Osteoblast (primary cell): ENCODE data around the gene IER2. TPM values are rescaled to one million over a fixed set of nuclear protein-coding genes. Genes with fewer than 3 reads are reported as not detected.

ENCODE experiments used
- DNase-seq: peaks from one replicate; pipeline ENCODE4 v3.0.0; 2011; ENCODE audit warnings: low spot score, mixed read lengths; ENCODE audit not compliant: insufficient read length; ENCODE audit errors: missing footprints
- H2AFZ ChIP-seq: 2 replicates; pipeline ENCODE4 v1.6.0; 2011; ENCODE audit warnings: mild to moderate bottlenecking, low read length
- H3K27ac ChIP-seq: 2 replicates; pipeline ENCODE4 v1.5.1; 2011; ENCODE audit warnings: mild to moderate bottlenecking, low read depth, low read length, moderate library complexity
- H3K27me3 ChIP-seq: 2 replicates; pipeline ENCODE4 v1.6.0; 2012; ENCODE audit warnings: mild to moderate bottlenecking, control low read depth, inconsistent platforms, low read length, moderate library complexity; ENCODE audit not compliant: insufficient read depth
- H3K36me3 ChIP-seq: 2 replicates; pipeline ENCODE4 v1.5.1; 2011; ENCODE audit warnings: mild to moderate bottlenecking, low read length, control low read depth, moderate library complexity; ENCODE audit not compliant: insufficient read depth
- H3K4me1 ChIP-seq: 2 replicates; pipeline ENCODE4 v1.5.1; 2011; ENCODE audit warnings: mild to moderate bottlenecking, low read length, control low read depth, moderate library complexity; ENCODE audit not compliant: insufficient read depth
- H3K4me2 ChIP-seq: 2 replicates; pipeline ENCODE4 v1.6.0; 2011; ENCODE audit warnings: mild to moderate bottlenecking, low read length; ENCODE audit not compliant: insufficient read depth
- H3K4me3 ChIP-seq: fragments of 200-600 bp; sonication (generic); 3 replicates; pipeline ENCODE4 v1.5.1; 2012; ENCODE audit warnings: mild to moderate bottlenecking, low read length, inconsistent platforms; ENCODE audit not compliant: insufficient read depth
- H3K79me2 ChIP-seq: 2 replicates; pipeline ENCODE4 v1.6.0; 2012; ENCODE audit warnings: mild to moderate bottlenecking, low read length, control low read depth, inconsistent platforms; ENCODE audit not compliant: insufficient read depth
- H3K9me3 ChIP-seq: 2 replicates; pipeline ENCODE4 v1.5.1; 2011; ENCODE audit warnings: low read depth, low read length, control low read depth
- H4K20me1 ChIP-seq: 2 replicates; pipeline ENCODE4 v1.6.0; 2012; ENCODE audit warnings: mild to moderate bottlenecking, low read length, control low read depth; ENCODE audit not compliant: insufficient read depth
- CTCF ChIP-seq: IDR thresholded peaks from 2 replicates; pipeline ENCODE4 v1.5.1; 2011; ENCODE audit warnings: mild to moderate bottlenecking, low read depth, low read length, moderate library complexity; ENCODE audit errors: extremely low read depth
- total RNA-seq: library from RNA; depleted of rRNA; stranded (reverse); fragments of >200 nt; gene quantifications from 2 replicates; pipeline ENCODE4 v1.2.3, GENCODE V29; 2012

Gene IER2
- total RNA-seq, 1 donor: 14.8 TPM

- Histone ChIP-seq H3K9me3 (no peaks in the 10 kb centered on the region), H3K4me1 (peaks cover 10% of the 10 kb centered on the region), H3K4me3 (no peak overlapping the region), H3K27ac (no peak overlapping the region), H3K36me3 (peaks cover 13% of the 10 kb centered on the region), H3K4me2 (no peak overlapping the region), H4K20me1 (peaks cover 4% of the 10 kb centered on the region), H3K27me3 (no peaks in the 10 kb centered on the region), H2AFZ (no peak overlapping the region), H3K79me2 (no peaks in the 10 kb centered on the region)
- no peak for TF ChIP-seq CTCF
- DNase-seq: no peak
Observed at GRCh38 chr19:13104848-13105711, 45.1 kb upstream of the IER2 start.

DNA sequence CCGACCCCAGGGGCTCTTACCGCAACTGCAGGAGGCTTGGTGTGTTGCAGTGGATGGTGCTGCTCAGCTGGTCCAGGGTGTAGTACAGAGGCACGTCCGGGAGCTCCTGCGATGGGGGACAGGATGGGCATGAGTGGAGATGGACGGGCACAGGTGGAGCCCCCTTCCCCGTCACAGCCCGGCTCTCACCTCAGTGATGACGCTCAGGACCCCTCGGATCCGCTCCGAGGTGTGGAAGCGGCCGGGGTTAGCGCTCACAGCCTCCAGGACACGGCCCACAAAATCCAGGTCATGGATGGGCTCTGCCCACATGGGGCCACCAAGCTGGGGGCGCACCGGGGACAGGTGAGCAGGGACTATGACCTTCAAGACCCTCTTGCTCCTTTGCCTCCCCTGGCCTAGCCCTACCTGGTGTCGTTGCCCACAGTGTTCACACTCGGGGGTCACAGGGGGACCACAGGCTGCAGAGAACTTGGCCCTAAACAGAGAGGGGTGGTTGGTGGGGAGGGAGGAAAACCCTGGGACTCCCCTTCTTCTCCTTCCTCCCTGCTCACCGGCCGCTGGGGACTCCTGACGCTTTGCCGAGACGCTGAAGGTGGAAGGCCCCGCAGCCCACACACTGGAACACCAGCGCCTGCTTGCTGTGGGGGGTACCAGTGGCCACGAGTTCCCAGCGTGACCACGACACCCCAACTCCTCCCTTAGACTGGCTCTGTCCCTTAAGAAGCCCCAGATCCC is 40.7 kb upstream of the IER2 start:
- Histone ChIP-seq H3K79me2 (no peaks in the 10 kb centered on the region), H2AFZ (no peak overlapping the region), H4K20me1 (no peaks in the 10 kb centered on the region), H3K27ac (no peak overlapping the region), H3K27me3 (no peaks in the 10 kb centered on the region), H3K9me3 (no peaks in the 10 kb centered on the region), H3K4me2 (no peak overlapping the region), H3K4me1 (no peaks in the 10 kb centered on the region), H3K36me3 (peaks cover 26% of the 10 kb centered on the region), H3K4me3 (no peak overlapping the region)
- no peak for TF ChIP-seq CTCF
- peak; percentile 52 for DNase-seq

DNA sequence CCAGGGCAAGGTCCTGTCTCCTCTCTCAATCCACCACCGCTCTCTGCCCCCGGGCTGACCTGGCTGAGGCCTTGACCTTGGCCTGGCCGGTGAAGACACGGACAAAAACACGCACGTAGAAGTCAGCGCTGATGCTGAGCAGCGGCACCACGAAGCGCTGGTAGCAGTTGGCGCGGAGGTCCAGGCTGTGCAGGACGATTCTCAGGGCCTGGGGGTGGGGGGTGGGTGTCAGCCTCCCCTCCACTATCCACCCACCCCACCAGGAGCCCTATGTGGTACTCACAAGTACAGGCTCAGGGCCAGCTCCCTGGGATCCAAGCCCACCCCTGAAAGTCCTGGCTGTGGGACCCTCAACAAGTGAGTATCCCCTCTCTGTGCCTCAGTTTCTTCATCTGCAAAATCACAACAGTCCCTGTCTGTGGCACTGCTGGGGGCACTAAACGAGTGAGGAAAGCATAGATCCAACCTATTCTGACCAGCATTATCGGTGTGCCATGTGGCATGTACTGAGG is 40.1 kb upstream of the IER2 start:
- Histone ChIP-seq H3K79me2 (peaks cover 2% of the 10 kb centered on the region), H3K36me3 (peaks cover 30% of the 10 kb centered on the region), H3K4me3 (no peak overlapping the region), H3K27me3 (no peaks in the 10 kb centered on the region), H3K27ac (no peak overlapping the region), H3K4me2 (no peak overlapping the region), H4K20me1 (no peaks in the 10 kb centered on the region), H2AFZ (no peak overlapping the region), H3K4me1 (peaks cover 2% of the 10 kb centered on the region), H3K9me3 (no peaks in the 10 kb centered on the region)
- no peak for TF ChIP-seq CTCF
- DNase-seq: peak; percentile 36

GRCh38 chr19:13112555-13112954 is 37.7 kb upstream of the IER2 start:
- Histone ChIP-seq H3K36me3 (peaks cover 26% of the 10 kb centered on the region), H3K9me3 (no peaks in the 10 kb centered on the region), H3K4me3 (no peak overlapping the region), H4K20me1 (no peaks in the 10 kb centered on the region), H3K79me2 (peaks cover 16% of the 10 kb centered on the region), H2AFZ (no peak overlapping the region), H3K4me1 (peaks cover 18% of the 10 kb centered on the region), H3K4me2 (no peak overlapping the region), H3K27me3 (no peaks in the 10 kb centered on the region), H3K27ac (no peak overlapping the region)
- no peak for TF ChIP-seq CTCF
- peak; percentile 73 for DNase-seq
